Smooth muscle cell (in vitro differentiated cells): Measurements from ENCODE around the gene IFNAR2. TPM values are rescaled to one million over a fixed set of nuclear protein-coding genes. Genes with fewer than 3 reads are reported as not detected.

Experiments used
- DNase-seq: peaks from one replicate; lab custom pipeline; 2025; ENCODE audit not compliant: unreplicated experiment; lab: John Stamatoyannopoulos, UW
- H2AFZ ChIP-seq: fragments of 200-600 bp; sonication (generic); 2 replicates; pipeline ENCODE4 v1.6.0; 2016; ENCODE audit warnings: antibody characterized with exemption, low read depth, mild to moderate bottlenecking
- H3F3A ChIP-seq: fragments of 200-600 bp; sonication (generic); 2 replicates; pipeline ENCODE4 v1.6.0; 2017; ENCODE audit warnings: antibody characterized with exemption, low read depth
- H3K27ac ChIP-seq: fragments of 200-600 bp; sonication (generic); 2 replicates; pipeline ENCODE4 v1.5.1; 2016; ENCODE audit warnings: low read depth, mild to moderate bottlenecking
- H3K27me3 ChIP-seq: fragments of 200-600 bp; sonication (generic); 2 replicates; pipeline ENCODE4 v1.6.1; 2016; ENCODE audit warnings: low read depth, mild to moderate bottlenecking
- H3K36me3 ChIP-seq: fragments of 200-600 bp; sonication (generic); 2 replicates; pipeline ENCODE4 v1.5.1; 2016; ENCODE audit warnings: low read depth
- H3K4me1 ChIP-seq: fragments of 200-600 bp; sonication (generic); 2 replicates; pipeline ENCODE4 v1.5.1; 2016; ENCODE audit warnings: low read depth
- H3K4me2 ChIP-seq: fragments of 200-600 bp; sonication (generic); 2 replicates; pipeline ENCODE4 v1.6.0; 2016; ENCODE audit warnings: mild to moderate bottlenecking
- H3K4me3 ChIP-seq: fragments of 200-600 bp; sonication (generic); 2 replicates; pipeline ENCODE4 v1.5.1; 2016; ENCODE audit warnings: mild to moderate bottlenecking
- H3K79me2 ChIP-seq: fragments of 200-600 bp; sonication (generic); 2 replicates; pipeline ENCODE4 v1.6.0; 2016; ENCODE audit warnings: low read depth, mild to moderate bottlenecking
- H3K9ac ChIP-seq: fragments of 200-600 bp; sonication (generic); 2 replicates; pipeline ENCODE4 v1.6.0; 2016; ENCODE audit warnings: low read depth
- H3K9me3 ChIP-seq: fragments of 200-600 bp; sonication (generic); replicated peaks from 2 replicates; pipeline ENCODE4 v1.5.1; 2016; ENCODE audit warnings: low read depth
- H4K20me1 ChIP-seq: fragments of 200-600 bp; sonication (generic); 2 replicates; pipeline ENCODE4 v1.6.0; 2016; ENCODE audit warnings: low read depth
- CTCF ChIP-seq: fragments of 200-600 bp; sonication (generic); IDR thresholded peaks from 2 replicates; pipeline ENCODE4 v1.5.1; 2017; ENCODE audit warnings: borderline replicate concordance, mild to moderate bottlenecking, antibody characterized with exemption; ENCODE audit not compliant: insufficient read depth, poor library complexity, severe bottlenecking
- WGBS: methylation state at CpG from one replicate; pipeline ENCODE4 v1.1.7; 2016; ENCODE audit warnings: low lambda C conversion rate; 5-methylcytosine and 5-hydroxymethylcytosine counted together
- polyA plus RNA-seq: library from polyadenylated mRNA; unstranded; fragments of >200 nt; fragmentation: Nextera tagmentation; extraction: Ambion mirVana; gene quantifications from 2 replicates; pipeline ENCODE4 v1.2.1, GENCODE V29; 2016
- total RNA-seq: library from RNA; depleted of rRNA; stranded (reverse); fragments of >200 nt; gene quantifications from 2 replicates; pipeline ENCODE4 v1.2.3, GENCODE V29; 2014

IFNAR2 gene
- total and polyA plus RNA-seq, 2 experiments from 2014 or later, result 30.7 to 33.2 TPM

GRCh38 chr21:33266789-33267135 lies 37.0 kb downstream of the IFNAR2 start:
- H3K9me3 ChIP-seq, result no peaks in the 10 kb centered on the region
- H3K4me2 ChIP-seq, result peak overlapping the region; percentile 94
- no peaks in the 10 kb centered on the region for H3F3A ChIP-seq
- H3K4me3 ChIP-seq, result peak overlapping the region; percentile 82
- no peaks in the 10 kb centered on the region for H3K27me3 ChIP-seq
- H3K36me3 ChIP-seq, result no peaks in the 10 kb centered on the region
- peaks cover 12% of the 10 kb centered on the region for H3K79me2 ChIP-seq
- H2AFZ ChIP-seq, result peak overlapping the region; percentile 67
- H3K4me1 ChIP-seq, result peaks cover 7% of the 10 kb centered on the region
- TF ChIP-seq CTCF, result no peak
- WGBS, result 36% methylated on average over 4 of the region's 8 CpGs
- peaks cover 14% of the 10 kb centered on the region for H4K20me1 ChIP-seq
- peak overlapping the region; percentile 58 for H3K9ac ChIP-seq
- H3K27ac ChIP-seq, result no peak overlapping the region
- no peak for DNase-seq

DNA sequence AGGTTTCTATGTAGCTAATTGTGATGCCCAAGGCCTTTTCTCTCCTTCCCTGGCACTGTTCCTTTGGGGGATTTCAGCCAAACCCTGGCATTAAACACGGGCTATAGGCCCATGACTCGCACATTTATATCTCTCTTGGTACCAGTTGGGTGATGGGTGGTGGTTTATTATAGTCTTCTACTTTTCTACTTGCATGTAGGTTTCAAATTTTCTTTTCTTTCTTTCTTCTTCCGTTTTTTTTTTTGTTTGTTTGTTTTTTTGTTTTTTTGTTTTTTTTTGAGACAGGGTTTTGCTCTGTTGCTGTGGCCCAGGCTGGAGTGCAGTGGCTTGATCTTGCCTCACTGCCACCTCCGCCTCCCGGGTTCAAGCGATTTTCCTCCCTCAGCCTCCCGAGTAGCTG lies 37.5 kb downstream of the IFNAR2 start:
- H3K27ac ChIP-seq, result no peak overlapping the region
- peak overlapping the region; percentile 82 for H3K4me3 ChIP-seq

DNA sequence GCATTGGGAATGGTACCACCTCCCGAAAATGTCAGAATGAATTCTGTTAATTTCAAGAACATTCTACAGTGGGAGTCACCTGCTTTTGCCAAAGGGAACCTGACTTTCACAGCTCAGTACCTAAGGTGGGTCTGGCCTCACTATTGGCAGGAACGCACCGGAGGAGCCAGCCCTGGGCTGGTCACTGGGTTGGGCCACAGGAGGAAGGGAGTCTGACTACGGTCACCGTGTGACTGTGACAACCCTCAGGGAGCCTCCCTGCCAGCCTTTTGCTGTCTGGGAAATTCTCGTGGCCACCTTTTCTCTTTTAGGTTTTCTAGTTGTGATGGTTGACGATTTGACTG lies 38.6 kb downstream of the IFNAR2 start:
- Histone ChIP-seq H3K27me3 (no peaks in the 10 kb centered on the region), H2AFZ (no peak overlapping the region), H3K27ac (no peak overlapping the region), H4K20me1 (peaks cover 14% of the 10 kb centered on the region), H3K9ac (no peak overlapping the region), H3K36me3 (no peaks in the 10 kb centered on the region), H3K79me2 (peaks cover 12% of the 10 kb centered on the region), H3K9me3 (no peaks in the 10 kb centered on the region), H3K4me1 (peaks cover 7% of the 10 kb centered on the region), H3K4me3 (no peak overlapping the region), H3K4me2 (no peak overlapping the region), H3F3A (no peaks in the 10 kb centered on the region)
- no peak for DNase-seq
- WGBS, result 95% methylated on average over 7 of the region's 7 CpGs
- no peak for TF ChIP-seq CTCF

More for the DNA sequence above, 37.5 kb downstream of the IFNAR2 start:
- peak overlapping the region; percentile 94 for H3K4me2 ChIP-seq
- no peak for TF ChIP-seq CTCF
- H3K9ac ChIP-seq, result no peak overlapping the region
- peaks cover 7% of the 10 kb centered on the region for H3K4me1 ChIP-seq
- peaks cover 14% of the 10 kb centered on the region for H4K20me1 ChIP-seq
- H2AFZ ChIP-seq, result no peak overlapping the region
- 91% methylated on average over 7 of the region's 7 CpGs for WGBS
- no peak for DNase-seq
- H3K36me3 ChIP-seq, result no peaks in the 10 kb centered on the region
- H3K9me3 ChIP-seq, result no peaks in the 10 kb centered on the region
- peaks cover 12% of the 10 kb centered on the region for H3K79me2 ChIP-seq
- H3K27me3 ChIP-seq, result no peaks in the 10 kb centered on the region
- no peaks in the 10 kb centered on the region for H3F3A ChIP-seq

GRCh38 chr21:33268737-33269441 lies 39.2 kb downstream of the IFNAR2 start:
- Histone ChIP-seq H3K4me1 (peaks cover 7% of the 10 kb centered on the region), H3F3A (no peaks in the 10 kb centered on the region), H3K36me3 (no peaks in the 10 kb centered on the region), H2AFZ (no peak overlapping the region), H3K4me3 (no peak overlapping the region), H3K79me2 (peaks cover 12% of the 10 kb centered on the region), H4K20me1 (peaks cover 14% of the 10 kb centered on the region), H3K27me3 (no peaks in the 10 kb centered on the region), H3K4me2 (no peak overlapping the region), H3K9me3 (no peaks in the 10 kb centered on the region), H3K9ac (no peak overlapping the region), H3K27ac (no peak overlapping the region)
- TF ChIP-seq CTCF, result no peak
- DNase-seq, result no peak
- 94% methylated on average over 12 of the region's 12 CpGs for WGBS
